CD4-positive, alpha-beta T cell treated with Interleukin-10 for 1 hour (primary cell): ENCODE measurements around the gene H6PD.

Source experiments
- DNase-seq: peaks from one replicate; pipeline ENCODE4 v3.0.0-alpha.2; 2020

The H6PD gene

DNA sequence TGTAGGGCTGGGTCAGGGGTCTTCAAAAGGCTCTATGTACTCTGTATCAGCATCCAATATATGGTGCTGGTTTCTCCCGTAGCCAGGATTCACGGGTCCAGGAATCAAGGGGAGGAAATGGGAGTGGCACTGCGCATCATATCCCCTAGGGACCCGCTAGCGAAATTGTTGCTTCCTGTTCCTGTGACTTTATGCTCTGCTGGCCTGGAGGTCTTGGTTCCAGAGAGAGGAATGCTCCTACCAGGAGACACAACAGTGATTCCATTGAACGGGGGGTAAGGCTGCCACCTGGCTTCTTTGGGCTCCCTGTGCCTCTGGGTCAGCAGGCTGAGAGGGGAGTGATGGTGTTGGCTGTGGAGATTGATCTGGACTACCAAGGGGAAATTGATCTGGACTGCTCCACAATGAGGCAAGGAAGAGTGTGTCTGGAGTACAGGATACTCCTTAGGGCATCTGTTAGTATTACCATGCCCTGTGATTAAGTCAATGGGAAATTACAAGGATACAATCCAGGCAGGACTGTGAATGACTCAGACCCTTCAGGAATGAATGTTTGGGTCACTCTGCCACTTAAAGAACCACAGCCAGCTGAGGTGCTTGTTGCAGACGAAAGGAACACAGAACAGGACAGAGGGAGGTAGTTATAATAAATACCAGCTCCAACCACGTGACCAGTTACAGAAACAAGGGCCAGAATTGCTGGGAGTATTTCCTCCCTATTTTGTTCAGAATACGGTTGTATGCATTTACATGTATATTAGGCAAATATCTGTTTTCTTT lies 68.4 kb downstream of the H6PD start:
- no peak for DNase-seq

DNA sequence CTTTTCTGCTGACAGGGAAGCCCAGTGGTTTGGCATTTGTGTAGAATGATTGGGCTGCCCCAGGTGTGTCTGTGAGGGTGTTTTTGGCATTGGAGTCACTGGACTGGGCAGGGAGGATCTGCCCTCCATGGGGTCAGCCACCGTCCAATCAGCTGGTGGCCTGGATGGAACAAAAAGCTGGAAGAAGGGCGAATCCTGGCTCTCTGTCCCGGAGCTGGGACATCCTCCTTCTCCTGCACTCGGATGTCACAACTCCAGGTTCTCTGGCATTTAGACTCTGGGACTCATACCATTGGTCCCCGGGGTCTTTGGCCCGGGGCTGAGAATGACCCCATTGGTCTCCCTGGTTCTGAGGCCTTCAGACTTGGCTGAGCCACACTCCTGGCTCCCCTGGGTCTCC lies 69.3 kb downstream of the H6PD start:
- DNase-seq, result no peak

DNA sequence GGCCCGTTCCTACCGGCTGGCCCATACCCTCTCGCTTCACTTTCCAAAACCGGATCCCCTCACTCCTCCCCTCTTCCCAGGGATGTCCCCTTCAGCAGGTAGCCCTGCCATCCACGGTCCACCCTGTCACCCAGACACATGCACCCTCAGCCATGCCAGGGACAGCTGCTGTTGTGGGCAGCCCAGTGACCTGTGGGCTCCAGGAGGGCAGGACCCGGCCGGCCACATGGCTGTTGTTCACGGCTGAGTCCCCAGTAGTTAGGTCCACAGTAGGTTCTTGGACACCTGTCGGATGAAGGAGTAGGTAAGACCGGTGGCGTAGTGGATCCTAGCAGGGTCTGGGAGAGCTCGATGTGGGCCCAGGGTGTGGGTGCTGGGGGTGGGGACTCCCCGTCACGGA lies 70.6 kb downstream of the H6PD start:
- DNase-seq, result no peak

DNA sequence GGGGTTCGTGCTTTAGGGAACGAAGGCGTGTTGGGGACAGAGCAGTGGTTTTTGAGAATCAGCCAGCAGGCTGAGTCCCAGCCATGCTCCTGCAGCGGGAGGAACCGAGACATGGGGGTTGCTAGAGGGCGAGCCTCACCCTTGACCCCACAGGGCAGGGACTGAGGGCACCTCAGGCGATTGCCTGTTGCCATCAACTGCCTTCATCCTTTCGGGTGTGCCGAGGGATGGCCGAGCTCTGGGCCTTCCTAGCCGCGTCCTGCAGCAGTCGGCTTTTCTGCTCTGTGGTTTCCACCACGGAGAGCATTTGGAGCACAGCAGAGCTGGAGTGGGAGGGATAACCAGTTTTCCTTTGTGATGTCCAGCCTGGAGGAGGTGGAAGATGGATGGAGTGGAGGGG lies 71.4 kb downstream of the H6PD start:
- no peak for DNase-seq

DNA sequence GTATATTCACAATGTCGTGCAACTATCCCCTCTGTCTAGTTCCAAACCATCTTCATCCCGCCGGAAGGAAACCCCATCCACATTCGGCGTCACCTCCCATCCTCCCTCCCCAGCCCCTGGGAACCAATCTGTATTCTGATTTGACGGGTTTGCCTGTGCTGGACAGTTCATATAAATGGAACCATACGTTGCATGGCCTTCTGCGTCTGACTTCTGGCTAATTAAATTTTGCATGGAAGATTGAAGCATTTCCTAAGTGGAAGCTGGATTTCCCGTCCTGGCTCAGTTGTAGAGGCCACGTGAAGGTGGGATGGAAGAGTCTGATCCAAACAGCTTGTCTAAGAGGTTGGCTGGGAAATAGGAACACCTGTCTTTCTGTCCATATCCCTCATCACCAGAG lies 72.7 kb downstream of the H6PD start:
- no peak for DNase-seq

DNA sequence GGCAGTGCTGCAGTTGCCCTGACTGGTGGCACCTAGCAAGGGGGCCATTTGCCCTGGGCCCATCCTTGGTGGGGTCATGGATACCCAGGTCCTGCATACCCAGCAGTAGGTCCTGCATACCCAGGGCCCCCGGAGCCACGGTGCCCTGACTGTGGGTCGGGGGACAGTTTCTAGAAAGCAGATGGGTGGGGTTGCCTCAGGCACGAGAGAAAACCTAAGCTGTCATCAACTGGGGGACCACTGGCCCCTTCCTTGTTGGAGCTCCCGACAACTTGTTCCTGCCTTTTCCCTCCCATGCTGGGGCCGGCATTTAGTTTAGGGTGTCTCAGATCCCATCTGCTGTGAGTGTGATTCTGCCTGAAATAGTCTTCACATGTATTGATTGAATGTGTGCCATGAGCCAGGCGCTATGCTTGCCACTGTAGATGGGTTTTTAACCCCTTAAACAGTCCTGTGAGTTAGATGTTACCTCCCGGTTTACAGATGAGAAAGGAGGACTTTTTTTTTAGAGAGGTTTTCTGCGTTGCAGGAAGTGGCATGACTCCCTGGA lies 73.7 kb downstream of the H6PD start:
- no peak for DNase-seq

DNA sequence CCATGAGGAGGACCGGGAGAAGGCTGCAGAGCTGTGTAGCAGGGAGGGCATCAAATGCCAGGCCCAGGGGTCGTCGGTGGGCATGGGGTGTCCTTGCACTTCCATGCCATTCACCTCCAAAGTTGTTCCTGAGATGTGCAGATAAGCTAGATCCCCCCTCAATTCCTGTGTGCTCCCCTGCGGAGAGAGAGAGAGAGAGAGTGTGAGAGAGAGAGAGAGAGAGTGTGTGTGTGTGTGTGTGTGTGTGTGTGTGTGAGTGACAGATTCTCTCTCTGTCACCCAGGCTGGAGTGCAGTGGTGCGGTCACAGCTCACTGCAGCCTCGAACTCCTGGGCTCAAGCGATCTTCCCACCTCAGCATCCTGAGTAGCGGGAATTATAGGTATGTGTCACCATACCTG lies 74.5 kb downstream of the H6PD start:
- DNase-seq, result no peak

DNA sequence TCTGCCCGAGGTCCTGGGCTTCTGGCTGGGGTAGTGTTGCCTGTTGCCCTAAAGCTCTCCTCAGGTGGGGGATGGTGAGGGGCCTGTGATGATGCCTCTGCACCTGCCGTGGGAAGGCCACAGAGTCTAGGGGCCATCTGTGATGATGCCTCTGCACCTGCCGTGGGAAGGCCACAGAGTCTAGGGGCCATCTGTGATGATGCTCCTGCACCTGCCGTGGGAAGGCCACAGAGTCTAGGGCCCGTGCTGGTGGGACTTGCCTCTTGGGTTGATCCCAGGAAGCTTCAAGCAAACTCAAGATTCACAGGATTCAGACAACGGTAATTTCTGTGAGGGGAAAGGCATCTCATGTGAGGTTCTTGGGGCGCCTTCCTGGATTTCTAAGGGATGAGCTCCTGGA lies 75.4 kb downstream of the H6PD start:
- no peak for DNase-seq

DNA sequence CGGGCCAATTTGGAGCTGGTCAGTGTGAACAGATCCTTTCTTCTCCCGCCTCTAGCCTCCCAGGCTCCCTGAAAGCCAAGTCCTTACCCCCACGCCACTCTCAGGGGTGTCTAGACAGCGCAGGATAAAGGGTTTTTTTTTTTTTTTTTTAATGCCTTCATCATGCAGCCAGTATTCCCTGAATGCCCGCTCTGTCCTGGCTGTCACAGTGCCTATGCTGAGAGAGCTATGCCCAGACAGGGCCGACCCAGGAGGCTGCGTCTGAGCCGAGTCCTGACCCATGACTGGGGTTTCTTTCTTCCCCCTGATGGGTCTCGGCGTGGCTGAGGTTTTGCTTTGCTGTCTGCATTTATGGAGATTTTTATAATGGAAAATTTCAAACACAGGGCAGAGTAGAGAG lies 76.5 kb downstream of the H6PD start:
- no peak for DNase-seq

DNA sequence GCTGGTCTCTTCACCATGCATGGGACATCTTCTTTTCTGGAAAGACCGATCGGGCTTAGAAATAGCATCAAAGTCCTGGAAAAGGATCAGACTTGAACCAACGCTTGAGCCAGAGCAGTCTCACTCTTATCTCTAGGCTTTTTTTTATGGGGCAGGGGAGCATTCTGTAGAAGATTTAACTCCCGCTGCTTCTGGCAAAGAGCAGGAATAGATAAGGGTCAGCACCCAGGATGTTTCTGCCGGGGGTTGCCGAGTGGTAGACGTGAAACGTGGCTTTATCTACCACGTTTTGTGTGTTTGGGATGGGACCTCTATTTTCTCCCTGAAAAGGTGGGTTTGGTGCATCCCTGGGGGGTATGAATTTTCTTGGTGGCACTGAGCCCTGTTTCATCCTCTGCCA lies 76.9 kb downstream of the H6PD start:
- no peak for DNase-seq

DNA sequence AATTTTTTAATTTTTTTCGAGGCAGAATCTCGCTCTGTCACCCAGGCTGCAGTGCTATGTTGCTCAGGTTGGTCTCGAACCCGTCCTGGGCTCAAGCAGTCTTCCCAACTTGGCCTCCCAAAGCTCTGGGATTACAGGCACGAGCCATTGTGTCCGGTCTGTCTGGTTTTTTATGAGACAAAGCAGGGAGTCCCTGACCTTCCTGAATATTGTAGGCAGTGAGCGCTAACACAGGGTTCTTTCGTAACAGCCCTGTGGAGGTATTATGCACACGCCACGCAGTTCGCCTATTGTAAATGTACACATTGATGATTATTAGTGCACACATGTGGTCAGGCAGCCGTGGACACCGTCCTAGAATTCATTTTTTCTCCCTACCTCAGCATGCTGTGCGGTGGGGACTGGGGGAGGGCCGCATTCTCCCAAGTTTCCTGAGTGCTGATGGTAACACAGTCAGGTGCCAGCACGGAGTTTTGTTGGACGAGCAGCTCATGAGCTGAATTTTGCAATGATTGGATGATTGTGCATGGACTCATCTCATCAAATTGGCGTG lies 77.7 kb downstream of the H6PD start:
- DNase-seq, result no peak

DNA sequence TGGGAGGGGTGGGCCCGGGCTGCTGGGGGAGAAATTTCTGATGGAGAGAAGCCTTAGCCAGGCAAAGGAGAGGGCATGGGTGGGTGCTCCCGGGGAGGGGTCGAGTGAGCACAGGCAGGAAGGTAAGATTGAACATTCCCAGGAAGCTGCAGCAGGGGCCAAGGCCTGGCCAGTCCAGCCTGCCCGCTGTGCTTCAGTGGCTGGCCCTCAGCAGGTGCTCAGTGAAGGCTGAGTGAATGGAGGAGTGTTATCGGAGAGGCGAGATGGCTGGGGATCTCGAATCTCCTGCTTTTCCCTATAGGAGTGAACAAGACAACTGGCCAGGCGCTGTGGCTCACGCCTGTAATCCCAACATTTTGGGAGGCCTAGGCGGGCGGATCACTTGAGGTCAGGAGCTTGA lies 79.0 kb downstream of the H6PD start:
- DNase-seq, result no peak

DNA sequence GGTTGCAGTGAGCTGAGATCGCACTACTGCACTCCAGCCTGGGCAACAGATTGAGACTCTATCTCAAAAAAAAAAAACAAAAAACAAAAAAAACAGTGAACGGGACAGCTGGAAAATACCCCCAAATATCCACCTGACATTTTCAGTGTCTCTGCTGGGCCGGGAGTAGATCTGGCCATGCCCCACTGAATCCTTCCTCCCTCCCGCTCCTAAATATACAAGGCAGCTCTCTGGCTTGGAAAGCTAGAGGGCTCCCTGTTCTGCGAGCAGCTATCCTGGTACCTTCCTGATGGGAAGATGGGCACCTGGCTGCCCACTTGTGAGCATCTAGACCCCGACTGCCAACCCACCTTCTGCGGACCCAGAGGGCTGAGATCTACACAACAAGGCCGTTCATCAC lies 79.5 kb downstream of the H6PD start:
- no peak for DNase-seq

DNA sequence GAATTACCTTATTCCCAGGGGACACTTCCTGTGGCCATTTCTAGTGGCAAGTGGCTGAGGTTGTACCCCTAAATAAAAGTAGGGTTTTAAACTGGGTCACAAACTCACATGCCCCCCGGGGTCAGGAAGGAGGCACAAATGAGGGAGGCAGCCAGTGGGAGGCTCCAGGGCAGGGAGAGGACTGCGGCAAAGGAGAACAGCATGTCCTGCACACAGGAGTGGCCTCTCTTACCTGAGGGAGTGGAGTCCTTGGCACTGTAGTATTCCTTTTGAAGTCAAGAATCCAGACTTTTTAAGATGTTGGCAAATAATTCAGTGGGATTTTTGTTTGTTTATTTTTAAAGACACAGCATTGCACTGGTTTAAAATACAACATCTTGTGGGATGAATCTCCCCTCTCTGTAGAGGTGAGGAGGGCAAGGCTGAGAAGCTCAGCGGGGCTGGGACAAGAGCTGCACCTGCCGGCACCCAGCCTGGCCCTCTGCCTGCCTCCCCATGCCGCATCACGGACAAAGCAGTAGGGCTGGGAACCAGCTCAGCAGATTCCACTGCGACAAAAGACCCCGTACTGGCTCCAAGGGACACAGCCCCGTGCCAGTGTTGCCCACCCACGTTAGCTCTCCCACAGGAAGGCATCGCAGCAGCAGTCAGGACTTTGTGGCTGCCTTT lies 80.3 kb downstream of the H6PD start:
- DNase-seq, result no peak

DNA sequence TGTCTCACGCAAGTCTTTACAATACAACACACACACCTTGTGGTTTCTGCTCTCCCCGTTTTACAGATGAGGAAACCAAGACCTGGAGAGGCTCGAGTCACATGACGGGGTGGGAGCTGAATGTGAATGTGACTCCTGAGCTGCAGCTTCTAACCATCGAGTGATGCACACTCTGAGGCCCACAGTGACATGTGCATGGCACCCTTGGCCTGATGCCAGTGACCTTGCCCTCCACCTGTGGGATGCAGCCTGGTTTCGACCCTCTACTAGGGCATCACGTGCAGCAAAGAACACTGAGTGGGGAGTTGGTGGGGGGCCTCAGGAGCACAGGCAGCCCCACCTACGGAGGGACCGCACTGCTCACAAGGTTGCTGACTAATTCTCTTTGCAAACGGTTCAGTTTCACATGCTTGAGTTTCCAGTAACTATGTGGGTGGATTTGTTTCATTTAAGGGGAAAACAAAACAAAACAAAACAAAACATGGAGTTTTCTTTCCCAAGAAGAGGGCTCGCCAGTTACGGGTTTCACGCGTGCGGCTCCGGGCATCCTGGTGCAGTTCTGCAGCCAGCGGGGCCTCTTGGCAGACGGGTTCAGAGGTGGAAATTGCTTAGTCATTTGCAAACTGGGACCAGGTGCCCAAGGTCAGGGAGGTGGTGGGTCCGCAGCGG lies 81.0 kb downstream of the H6PD start:
- no peak for DNase-seq

DNA sequence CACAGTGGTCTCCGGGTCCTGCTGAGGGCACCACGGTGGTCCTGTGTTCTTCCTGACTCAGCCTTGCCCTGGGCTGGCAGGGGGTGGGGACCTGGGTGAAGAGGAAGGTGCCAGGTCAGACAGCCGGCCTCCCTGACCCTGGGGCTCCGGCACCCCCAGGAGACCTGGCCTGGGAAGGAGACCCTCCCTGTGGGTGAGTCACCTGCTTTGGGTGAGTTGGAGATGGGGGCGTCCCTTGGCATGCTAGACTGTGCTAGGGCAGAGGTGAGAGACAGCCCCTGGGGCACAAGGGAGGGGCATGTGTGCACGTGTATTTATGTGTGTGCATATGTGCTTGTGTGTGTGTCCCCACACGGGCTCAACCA lies 81.5 kb downstream of the H6PD start:
- no peak for DNase-seq

DNA sequence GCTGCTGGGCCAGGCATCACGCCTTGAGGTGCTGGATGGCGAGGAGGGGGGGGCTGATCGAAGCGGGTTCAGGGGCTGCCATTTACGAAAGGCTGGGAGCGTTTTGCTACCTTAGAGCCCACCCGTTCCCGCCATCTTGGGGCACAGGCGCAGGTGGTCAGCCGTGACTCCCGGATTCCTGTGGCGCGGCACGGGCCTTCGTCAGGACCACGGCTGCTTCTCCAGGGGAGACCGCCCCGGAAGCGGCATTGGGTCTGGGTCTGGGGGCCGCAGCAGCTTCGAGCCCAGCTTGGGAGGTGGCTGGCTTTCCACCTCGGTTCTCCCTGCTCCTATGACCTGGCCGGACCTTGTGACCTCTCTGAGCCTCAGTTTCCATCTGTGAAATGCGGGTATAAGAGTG lies 81.9 kb downstream of the H6PD start:
- no peak for DNase-seq

DNA sequence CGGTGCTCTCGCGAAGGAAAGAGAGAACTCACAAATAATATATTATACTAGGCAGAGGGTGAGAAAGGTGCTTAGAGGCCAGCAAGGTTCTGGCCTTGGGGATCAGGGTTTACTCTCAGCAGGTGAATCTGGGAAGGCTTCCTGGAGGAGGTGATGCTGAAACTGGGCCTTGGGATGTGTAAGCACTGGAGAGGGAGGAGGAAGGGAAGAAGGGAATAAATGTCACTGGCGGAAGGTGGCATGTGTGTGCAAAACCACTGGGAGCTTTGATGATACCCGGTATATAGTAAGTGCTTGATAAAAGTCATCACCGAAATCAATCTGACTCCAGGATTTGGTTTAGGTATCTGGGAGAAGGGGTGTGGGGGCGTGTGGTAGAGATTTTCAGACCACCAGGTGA lies 82.5 kb downstream of the H6PD start:
- DNase-seq, result no peak

DNA sequence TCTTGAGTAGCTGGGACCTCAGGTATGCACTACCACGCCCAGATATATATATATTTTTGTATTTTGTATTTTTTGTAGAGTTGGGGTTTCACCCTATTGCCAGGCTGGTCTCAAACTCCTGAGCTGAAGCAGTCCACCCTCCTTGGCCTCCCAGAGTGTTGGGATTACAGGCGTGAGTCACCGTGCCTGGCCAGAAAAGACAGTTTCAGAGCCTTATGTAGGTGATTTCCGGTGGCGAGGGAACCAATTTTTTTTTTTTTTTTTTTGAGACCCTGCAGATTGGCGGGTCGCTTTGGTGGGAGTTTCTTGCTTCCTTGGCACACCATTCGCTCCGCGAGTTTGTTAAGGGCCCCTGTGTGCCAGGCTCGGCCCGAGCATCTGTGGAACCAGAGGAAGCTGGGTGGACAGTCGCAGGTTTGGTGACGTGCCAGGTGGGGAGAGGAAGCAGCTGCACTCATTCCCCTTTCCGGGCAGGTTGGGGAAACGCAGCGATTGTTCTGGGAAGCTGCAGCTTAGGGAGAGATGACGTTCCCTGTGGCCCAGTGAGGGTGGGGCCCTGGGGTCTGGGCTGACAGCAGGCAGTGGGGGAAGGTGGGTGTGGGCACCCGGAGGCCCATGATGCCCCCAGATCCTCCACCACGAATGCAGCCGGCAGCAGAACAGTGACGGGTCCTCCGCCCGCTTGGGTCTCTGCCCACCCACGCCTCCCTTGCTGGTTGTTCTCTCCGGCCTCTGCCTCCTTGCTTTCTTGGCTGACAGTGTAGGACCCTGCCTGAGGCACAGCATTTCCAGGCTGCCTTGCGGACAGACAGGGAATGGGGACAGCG lies 83.2 kb downstream of the H6PD start:
- DNase-seq, result no peak

DNA sequence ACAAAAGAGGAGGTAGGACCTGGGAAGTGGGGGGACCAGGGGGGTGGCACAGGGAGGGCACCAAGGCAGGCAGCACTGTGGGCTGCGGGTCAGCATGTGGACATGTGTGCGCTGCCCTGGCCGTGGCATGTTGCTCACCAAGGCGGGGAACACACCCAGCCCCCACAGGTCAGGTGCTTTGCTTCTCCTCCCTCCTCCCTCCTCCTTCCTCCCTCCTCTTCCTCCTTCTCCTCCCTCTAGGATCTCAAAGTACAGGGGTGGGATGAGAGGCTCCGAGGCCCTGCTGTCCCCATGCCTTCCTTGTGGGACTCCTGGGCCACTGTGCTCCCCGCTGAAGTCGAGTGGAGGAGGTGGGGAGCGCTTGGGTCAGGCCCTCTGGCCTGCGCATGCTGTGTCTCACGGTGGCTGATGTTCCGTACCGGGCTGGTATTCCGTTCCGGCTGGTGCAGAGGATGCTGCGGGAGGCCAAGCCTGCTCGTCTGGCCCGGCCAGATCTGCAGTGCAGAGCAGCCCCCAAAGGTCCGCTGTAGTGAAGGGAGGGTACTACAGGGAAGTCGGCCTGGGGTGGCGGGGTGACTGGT lies 84.7 kb downstream of the H6PD start:
- no peak for DNase-seq

DNA sequence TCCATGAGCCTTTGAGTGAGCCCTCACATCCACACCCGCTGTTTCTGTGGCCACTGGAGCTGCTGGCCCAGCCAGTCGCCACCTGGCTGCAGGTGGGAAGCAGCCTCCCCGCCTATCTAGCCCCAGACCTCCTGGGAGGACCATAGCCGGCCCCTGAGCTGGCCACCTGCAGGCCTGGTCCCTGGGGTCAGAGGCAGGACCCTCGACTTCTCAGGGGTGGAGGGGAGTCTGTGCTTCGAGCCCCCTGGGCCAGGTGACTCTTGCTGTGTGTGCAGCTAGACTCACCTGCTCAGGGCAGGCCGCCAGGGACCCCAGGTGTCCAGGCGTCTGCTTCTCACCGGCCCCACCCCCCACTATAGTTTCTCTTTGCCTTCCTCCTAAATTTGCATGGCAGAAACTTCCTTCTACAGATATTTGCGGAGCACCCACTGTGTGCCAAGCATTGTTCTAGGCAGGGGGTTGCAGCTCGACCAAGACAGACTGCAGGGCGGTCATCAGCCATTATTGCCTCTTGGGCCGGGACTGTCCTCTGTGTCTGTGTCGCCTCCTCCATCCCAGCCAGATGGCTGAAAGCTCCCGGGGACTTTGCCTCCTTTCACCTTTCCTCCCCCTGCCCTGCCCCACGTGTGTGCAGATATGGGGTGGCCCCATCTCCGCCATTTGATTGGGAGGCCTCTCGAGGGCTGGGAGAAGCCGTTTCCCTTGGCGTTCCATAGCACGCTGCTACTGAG lies 85.4 kb downstream of the H6PD start:
- no peak for DNase-seq
